Heart left ventricle (tissue), 16 donors: Measurements from ENCODE around the gene ITPK1. TPM values are rescaled to one million over a fixed set of nuclear protein-coding genes. Genes with fewer than 3 reads are reported as not detected.

Source experiments
- ATAC-seq, 4 donors: fragments of 200-7000 bp; cut with Tn5 transposase; one replicate each; pipeline ENCODE4 v1.9.1; 2020 to 2022; ENCODE audit warnings: moderate library complexity in 4 of 4, mild to moderate bottlenecking in 3 of 4, moderate number of reproducible peaks in 1 of 4
- DNase-seq, 5 donors: peaks; one replicate each; pipeline ENCODE4 v3.0.0-alpha.2; 2020
- H3K27ac ChIP-seq, 12 donors: fragments of 200-600 bp; sonication (generic) in 4 of 12; one replicate each; pipeline versions ENCODE4 v1.5.0 to v1.8.0; 2016 to 2022; ENCODE audit warnings: mild to moderate bottlenecking in 2 of 12
- H3K27me3 ChIP-seq, 9 donors: fragments of 200-600 bp; sonication (generic) in 2 of 9; one replicate each; pipeline versions ENCODE4 v1.5.1 to v1.8.0; 2016 to 2022; ENCODE audit warnings: mild to moderate bottlenecking in 3 of 9
- H3K36me3 ChIP-seq, 9 donors: fragments of 200-600 bp; sonication (generic) in 2 of 9; one replicate each; pipeline versions ENCODE4 v1.5.0 to v1.8.0; 2018 to 2022; ENCODE audit warnings: mild to moderate bottlenecking in 2 of 9
- H3K4me1 ChIP-seq, 12 donors: fragments of 200-600 bp; sonication (generic) in 4 of 12; one replicate each; pipeline versions ENCODE4 v1.5.0 to v1.8.0; 2016 to 2022; ENCODE audit warnings: mild to moderate bottlenecking in 3 of 12
- H3K4me3 ChIP-seq, 12 donors: fragments of 200-600 bp; sonication (generic) in 4 of 12; one replicate each; pipeline versions ENCODE4 v1.5.0 to v1.8.0; 2017 to 2022; ENCODE audit warnings: mild to moderate bottlenecking in 9 of 12, moderate library complexity in 4 of 12
- H3K9me3 ChIP-seq, 12 donors: fragments of 200-600 bp; sonication (generic) in 4 of 12; one replicate each; pipeline versions ENCODE4 v1.5.0 to v1.8.0; 2016 to 2022; ENCODE audit warnings: mild to moderate bottlenecking in 1 of 12
- POLR2A ChIP-seq, 2 donors: fragments of 450-650 bp; IDR thresholded peaks; one replicate each; pipeline ENCODE4 v1.6.1; 2017; ENCODE audit warnings: antibody characterized with exemption in 2 of 2, mild to moderate bottlenecking in 2 of 2, moderate library complexity in 2 of 2
- WGBS, 4 donors: extraction: QIAGEN DNeasy Blood & Tissue Kit in 2 of 4; methylation state at CpG; one replicate each; pipeline versions ENCODE4 v1.1.5 to v1.1.7; 2013 to 2018; 5-methylcytosine and 5-hydroxymethylcytosine counted together
- intact Hi-C, 10 donors: fragments of 100-400 bp; cut with DNase I; formaldehyde crosslinking; loops; one replicate each; pipeline versions ENCODE4 v1.11.1 to v1.14.2; 2022
- polyA plus RNA-seq, 2 donors: library from polyadenylated mRNA; stranded (reverse); fragments of 200-250 nt; gene quantifications; one replicate each; pipeline ENCODE4 v1.2.3, GENCODE V29; 2013
- total RNA-seq, 9 donors: library from RNA; depleted of rRNA in 2 of 9; stranded (reverse); fragments of >200 nt in 2 of 9; fragmentation: NEBNext Ultra II Directional in 3 of 9; extraction: Animal tissue kit (Norgen Biotek cat#: 25700) in 3 of 9; gene quantifications; one replicate each; pipeline versions ENCODE4 v1.1.0 to v1.2.4, GENCODE V29; 2016 to 2023
- TF ChIP-seq, protein P1 (sequence below), 12 donors: fragments of 200-600 bp; sonication (generic) in 4 of 12; IDR thresholded peaks; one replicate each; pipeline versions ENCODE4 v1.5.0 to v1.8.0; 2018 to 2022; ENCODE audit warnings: antibody characterized with exemption in 12 of 12, mild to moderate bottlenecking in 5 of 12
- donor health status: ischemic (EF 13 %, LVEDD 7.1; RV severe dilation, severe dysfunction).
- donor health status: healthy with polysubstance abuse.
- donor health status: DM: no; HTN: yes; CAD: no.
- donor health status: DM: no; HTN: no; CAD: no.
- donor health status: ischemic (EF 25% LVEDD 6.9; RV normal size, moderate dysfunction).
- donor health status: ischemic (EF 25% LVEDD 5.7; RV mildly dilated, moderate dysfunction).
- donor health status: healthy.
- donor health status: DM: yes; HTN: yes; CAD: no.
- donor health status: ischemic (EF 35%, LVEDD 5.7; RV mildly dilated, moderate dysfunction).
- donor health status: nonischemic (EF 11% LVEDD 7.7; RV severe dilation, severe dysfunction).
- donor health status: DM: yes; HTN: yes; CAD: no.
- donor health status: PGD.
- donor health status: ischemic (EF 29% LVEDD 5.4; RV normal size, mild dysfunction).
- donor health status: nonischemic (EF 23%, LVEDD 6.1; RV moderate dilation, normal function).

Gene ITPK1
- total and polyA plus RNA-seq, 11 donors, result 44.5 to 158 (median 91.0) TPM

GRCh38 chr14:93153121-93153520 is 37.4 kb upstream of the ITPK1 start:
- H3K27ac ChIP-seq, result no peak overlapping the region
- H3K4me3 ChIP-seq, result no peak overlapping the region
- no peak for ATAC-seq
- TF ChIP-seq, protein P1, sequence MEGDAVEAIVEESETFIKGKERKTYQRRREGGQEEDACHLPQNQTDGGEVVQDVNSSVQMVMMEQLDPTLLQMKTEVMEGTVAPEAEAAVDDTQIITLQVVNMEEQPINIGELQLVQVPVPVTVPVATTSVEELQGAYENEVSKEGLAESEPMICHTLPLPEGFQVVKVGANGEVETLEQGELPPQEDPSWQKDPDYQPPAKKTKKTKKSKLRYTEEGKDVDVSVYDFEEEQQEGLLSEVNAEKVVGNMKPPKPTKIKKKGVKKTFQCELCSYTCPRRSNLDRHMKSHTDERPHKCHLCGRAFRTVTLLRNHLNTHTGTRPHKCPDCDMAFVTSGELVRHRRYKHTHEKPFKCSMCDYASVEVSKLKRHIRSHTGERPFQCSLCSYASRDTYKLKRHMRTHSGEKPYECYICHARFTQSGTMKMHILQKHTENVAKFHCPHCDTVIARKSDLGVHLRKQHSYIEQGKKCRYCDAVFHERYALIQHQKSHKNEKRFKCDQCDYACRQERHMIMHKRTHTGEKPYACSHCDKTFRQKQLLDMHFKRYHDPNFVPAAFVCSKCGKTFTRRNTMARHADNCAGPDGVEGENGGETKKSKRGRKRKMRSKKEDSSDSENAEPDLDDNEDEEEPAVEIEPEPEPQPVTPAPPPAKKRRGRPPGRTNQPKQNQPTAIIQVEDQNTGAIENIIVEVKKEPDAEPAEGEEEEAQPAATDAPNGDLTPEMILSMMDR (IDR thresholded peaks at IDR 0.05), result no peak
- no peak for TF ChIP-seq POLR2A (IDR thresholded peaks at IDR 0.05)
- 77 to 88% (median 83%) methylated on average over 7 of the region's 7 CpGs for WGBS, 4 donors
- no peaks in the 10 kb centered on the region for H3K9me3 ChIP-seq
- H3K36me3 ChIP-seq, result no peaks in the 10 kb centered on the region
- intact Hi-C loops, result no loop called here
- no peak for DNase-seq
- H3K27me3 ChIP-seq, result no peaks in the 10 kb centered on the region
- H3K4me1 ChIP-seq, result peaks cover 0 to 13% (median 0%) of the 10 kb centered on the region in 12 donors

GRCh38 chr14:93150227-93151208 is 34.8 kb upstream of the ITPK1 start:
- intact Hi-C loops, result no loop called here
- Histone ChIP-seq H3K27me3 (no peaks in the 10 kb centered on the region), H3K4me3 (no peak overlapping the region), H3K9me3 (no peaks in the 10 kb centered on the region), H3K4me1 (peaks cover 0 to 13% (median 0%) of the 10 kb centered on the region in 12 donors), H3K36me3 (no peaks in the 10 kb centered on the region), H3K27ac (no peak overlapping the region)
- DNase-seq (no peak), ATAC-seq (peak in 3 of 4 donors; percentile 26 to 41 (median 33))
- no peak for TF ChIP-seq POLR2A (IDR thresholded peaks at IDR 0.05)
- TF ChIP-seq, protein P1 (IDR thresholded peaks at IDR 0.05), result no peak
- WGBS, 4 donors, result 50 to 60% (median 56%) methylated on average over 12 to 16 of the region's 16 CpGs

DNA sequence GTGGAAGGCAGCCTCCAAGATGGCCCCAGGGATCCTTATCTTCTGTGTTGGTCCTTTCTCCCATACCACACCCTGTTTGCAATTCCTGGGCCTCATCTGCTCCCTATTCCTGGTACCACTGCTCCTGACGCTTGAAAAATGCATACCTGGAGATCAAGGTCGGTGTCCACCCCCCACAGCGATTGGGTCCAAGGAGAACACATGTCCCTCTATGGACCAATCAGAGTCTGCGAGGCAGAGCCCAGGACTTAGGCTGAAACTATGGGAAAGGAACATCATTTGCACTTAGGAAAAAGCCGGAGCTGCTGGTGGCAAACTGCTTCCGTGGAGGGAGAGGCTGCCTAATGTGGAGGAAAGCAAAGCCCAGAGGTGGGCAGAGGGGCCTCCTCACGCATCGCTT is 33.3 kb upstream of the ITPK1 start:
- Histone ChIP-seq H3K36me3 (no peaks in the 10 kb centered on the region), H3K9me3 (no peaks in the 10 kb centered on the region), H3K4me3 (no peak overlapping the region), H3K27ac (no peak overlapping the region), H3K4me1 (peaks cover 0 to 13% (median 0%) of the 10 kb centered on the region in 12 donors), H3K27me3 (no peaks in the 10 kb centered on the region)
- ATAC-seq, result no peak
- TF ChIP-seq, protein P1 (IDR thresholded peaks at IDR 0.05), result no peak
- no peak for TF ChIP-seq POLR2A (IDR thresholded peaks at IDR 0.05)
- WGBS, 4 donors, result 89 to 92% (median 91%) methylated on average over 8 of the region's 8 CpGs
- DNase-seq, result no peak
- intact Hi-C loops, result no loop called here

GRCh38 chr14:93146119-93146518 is 30.4 kb upstream of the ITPK1 start:
- Histone ChIP-seq H3K4me3 (no peak overlapping the region), H3K36me3 (no peaks in the 10 kb centered on the region)
- intact Hi-C loops, result no loop called here

More at GRCh38 chr14:93146119-93146518, 30.4 kb upstream of the ITPK1 start:
- no peak overlapping the region for H3K27ac ChIP-seq
- H3K4me1 ChIP-seq, result peaks cover 0 to 13% (median 0%) of the 10 kb centered on the region in 12 donors
- no peaks in the 10 kb centered on the region for H3K27me3 ChIP-seq
- no peaks in the 10 kb centered on the region for H3K9me3 ChIP-seq
- WGBS, 4 donors, result 80 to 84% (median 83%) methylated on average over 9 of the region's 9 CpGs
- DNase-seq (no peak), ATAC-seq (no peak)
- TF ChIP-seq POLR2A (IDR thresholded peaks at IDR 0.05), result no peak
- TF ChIP-seq, protein P1 (IDR thresholded peaks at IDR 0.05), result no peak
